HG02571 (cell line): ENCODE measurements around the gene SAMHD1.
"Not testable (repeated sequence)": the region's sequence is repeated elsewhere in the genome, so short reads cannot be mapped to it uniquely, and the experiment has no call there.

Experiments used
- ATAC-seq: cut with Tn5 transposase; IDR thresholded peaks from one replicate; pipeline ENCODE4 v1.9.1; 2021; ENCODE audit warnings: mild to moderate bottlenecking, moderate library complexity; ENCODE audit not compliant: unreplicated experiment

Gene SAMHD1

DNA sequence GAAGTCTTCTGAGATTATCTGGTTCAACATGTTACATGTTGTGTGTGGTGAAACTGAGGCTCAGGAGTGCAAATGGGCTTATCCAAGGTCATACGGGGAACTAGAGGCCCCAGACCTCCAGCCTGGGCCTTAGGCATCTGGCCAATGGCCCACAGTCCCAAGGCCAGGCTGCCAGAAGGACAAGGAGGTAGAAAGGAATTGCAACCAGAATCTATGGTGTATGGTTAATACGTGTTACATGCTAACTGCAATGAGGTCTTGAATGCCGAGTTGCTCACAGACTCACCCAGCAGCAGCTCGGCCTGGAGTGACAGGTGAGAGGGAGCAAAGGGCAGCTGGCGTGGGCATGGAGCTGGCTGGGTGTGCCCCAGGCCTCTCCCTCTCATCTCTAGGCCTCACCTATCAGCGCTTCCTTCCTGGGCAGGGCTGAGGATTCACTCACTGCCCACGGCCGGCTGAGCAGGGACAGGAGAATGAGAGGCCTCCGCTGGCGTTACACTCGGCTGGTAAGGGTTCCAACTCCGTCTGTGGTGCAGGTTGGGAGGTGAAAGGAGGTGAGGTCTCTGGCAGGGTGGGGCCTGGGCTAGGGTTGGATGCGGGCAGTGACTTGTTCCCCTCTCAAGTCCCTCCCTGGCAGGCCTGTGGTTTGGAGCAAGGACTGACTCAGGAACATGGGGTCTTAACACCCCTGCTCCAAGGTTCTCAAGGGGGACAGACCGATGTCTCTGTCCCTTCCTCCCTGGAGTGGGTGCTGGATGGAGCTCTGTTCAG, 75.6 kb downstream of the SAMHD1 start, which contains the start of gene TLDC2:
Gene TLDC2 (plus strand): TSS at position 437 of the 771 bp plus-strand sequence. CDS start 37 bp downstream, at position 474.
- no peak for ATAC-seq

DNA sequence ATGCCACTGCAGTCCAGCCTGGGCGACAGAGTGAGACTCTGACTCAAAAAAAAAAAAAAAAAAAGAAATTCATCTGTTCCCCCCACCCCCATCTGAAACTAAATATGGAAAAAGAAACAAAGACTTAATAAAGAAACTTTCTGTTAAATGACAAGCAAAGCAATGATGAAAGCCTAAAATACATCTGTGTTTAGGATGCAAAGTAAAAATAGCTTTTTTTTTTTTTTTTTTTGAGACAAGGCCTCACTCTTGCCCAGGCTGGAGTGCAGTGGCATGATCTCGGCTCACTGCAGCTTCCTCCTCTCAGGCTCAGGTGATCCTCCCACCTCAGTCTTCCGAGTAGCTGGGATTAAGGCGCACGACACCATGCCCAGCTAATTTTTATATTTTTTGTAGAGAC, 76.4 kb downstream of the SAMHD1 start:
- ATAC-seq, result not testable (repeated sequence)

DNA sequence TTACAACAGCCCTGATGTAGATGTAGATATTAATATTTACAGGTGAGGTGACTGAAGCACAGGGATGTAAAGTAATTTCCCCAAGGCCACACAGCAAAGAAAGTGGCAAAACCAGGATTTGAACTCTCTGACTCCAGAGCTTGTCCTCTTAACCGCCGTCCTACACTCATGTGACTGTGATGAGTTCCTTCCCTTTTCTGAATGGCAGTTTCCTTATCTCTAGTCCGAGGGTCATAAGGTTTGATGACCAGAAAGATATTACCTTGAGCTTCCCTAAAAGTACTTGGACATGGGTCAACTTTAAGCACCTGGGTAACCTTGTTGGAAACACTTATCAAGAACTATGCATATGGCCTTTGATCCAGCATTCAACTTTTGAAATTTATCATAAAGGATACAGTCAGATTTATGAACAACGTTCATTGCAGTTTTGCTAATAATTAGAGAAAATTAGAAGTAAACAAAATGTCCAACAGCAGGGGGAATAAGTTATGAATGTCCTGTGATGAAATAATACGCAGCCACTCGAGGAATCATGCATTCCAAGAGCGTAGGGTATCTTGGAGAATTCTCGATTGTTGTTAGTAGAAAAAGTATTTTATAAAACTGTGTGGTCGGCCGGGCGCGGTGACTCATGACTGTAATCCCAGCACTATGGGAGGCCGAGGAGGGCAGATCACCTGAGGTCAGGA, 77.9 kb downstream of the SAMHD1 start:
- ATAC-seq, result no peak

DNA sequence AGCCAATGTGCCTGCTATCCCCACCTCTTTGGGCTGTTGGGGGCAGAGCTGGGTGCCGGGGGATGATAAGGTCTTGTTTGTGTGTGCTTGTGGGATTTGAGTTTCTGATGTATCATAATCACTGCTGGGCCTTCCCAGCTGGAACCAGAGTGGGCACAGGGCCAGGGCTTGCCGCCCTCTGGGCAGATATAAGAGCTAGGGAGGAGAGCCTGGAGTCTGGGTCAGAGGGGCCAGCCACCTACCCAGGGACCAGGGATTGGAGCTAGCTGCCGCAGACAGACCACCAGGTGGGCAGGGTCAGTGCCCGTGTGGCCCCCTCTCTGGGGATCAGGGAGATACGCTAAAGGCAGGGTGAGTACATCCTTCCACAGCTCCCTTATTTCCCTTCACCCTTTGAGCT, 78.7 kb downstream of the SAMHD1 start:
- no peak for ATAC-seq

DNA sequence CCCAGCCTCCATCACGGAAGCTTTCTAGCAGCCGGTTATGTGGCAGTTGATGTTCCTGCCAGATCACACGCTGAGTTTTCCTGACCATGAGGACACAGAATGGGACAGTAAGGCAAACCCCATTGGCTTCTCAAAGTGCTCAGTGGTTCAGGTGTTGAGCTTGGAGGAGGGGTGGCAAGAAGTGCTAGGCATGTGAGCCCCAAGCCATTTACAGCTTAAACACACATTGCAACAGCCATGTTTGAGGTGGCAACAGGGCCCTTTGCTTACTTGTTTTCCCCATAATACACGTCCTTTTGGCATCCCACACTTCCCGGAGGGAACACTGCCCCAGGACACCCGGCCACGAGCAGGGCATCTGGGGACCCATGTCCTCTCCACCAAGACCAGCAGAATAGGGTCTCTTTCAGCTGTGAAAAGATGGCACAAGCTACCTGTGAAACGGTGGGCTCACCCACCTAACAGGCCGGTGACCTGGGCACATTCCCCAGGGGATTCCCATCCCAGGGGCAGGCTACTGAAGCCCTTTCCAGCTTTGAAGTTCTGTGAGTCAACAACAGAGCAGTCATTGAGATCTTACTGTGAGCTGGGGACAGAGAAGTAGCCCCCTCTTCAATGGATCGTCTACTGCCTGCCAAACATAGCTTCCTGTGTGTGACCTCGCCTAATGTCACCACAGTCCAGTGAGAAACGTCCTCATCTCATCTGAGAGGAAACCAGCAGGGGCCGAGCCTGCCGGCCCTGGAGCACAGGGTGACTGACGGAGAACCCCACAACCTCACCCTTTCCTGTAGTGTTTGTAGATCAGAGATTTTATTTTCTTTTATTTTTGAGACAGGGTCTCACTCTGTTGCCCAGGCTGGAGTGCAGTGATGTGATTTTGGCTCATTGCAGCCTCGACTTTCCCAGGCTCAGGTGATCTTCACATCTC, 79.6 kb downstream of the SAMHD1 start:
- ATAC-seq, result no peak

DNA sequence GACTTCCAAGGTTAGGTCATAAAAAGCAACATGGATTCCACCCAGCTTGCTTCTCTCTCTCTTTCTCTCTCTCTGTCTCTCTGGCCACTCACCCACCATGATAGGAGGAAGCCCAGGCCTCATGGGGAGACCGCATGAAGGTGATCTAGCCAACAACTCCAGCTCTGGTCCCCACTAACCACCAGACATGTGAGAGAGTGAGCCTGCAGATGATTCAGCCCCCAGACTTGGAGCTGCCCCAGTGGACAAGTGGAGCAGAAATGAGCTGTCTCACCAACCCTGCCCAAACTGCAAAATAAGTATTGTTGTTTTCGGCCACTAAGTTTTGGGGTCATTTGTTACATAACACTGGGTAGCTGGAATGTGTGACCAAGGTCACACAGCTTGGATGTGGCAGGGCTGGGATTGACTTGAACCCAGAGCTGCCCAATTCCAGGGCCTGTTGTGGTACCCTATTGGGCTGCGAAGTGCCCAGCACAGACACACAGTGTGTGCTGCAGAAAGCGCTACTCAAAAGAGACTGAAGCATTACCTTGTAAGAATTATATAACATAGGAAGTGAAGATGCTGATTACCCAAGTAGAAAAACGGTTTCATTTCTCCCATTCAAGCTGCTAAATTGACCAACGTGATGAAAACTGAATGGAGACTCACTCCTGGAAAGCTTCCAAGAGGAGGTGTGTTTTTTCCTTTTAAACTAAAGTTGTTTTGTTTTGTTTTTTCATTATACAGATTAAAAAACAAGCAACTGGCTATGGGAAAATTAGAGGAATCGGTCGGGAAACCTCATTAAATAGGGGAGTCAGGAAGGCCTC, 84.6 kb downstream of the SAMHD1 start:
- ATAC-seq, result no peak

DNA sequence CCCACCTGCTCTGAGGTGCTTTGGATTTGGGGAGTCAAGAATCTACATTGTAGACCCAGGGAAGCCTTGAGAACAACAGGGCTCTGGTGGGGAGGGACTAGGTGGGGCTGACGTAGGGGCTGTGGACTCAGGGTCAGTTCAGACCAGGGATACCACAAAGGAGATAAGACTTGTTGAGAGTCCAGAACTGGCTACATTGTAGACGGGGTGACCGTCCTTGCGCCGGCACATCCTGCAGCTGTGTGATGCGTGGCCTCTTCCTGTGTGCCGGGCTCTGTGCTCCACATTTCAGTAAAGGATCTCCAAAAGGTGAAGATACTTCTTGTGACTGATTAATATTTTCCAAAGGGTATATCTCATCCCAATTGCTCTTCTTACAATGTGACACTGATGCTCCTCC, 85.3 kb downstream of the SAMHD1 start:
- no peak for ATAC-seq

DNA sequence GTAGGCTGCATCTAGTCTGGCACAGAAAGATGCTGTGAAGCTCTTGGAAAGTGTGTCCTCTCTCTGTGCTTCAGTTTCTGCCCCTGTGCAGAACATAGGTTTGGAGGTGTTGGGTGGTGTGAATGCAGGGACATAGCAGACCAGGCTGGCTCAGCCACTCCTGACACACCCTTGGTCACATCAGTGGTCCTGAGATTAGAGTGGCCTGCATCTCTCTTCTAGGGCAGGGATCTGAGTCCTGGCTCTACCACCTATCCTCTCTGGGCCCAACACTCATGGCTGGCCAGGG, 85.7 kb downstream of the SAMHD1 start:
- ATAC-seq, result no peak

DNA sequence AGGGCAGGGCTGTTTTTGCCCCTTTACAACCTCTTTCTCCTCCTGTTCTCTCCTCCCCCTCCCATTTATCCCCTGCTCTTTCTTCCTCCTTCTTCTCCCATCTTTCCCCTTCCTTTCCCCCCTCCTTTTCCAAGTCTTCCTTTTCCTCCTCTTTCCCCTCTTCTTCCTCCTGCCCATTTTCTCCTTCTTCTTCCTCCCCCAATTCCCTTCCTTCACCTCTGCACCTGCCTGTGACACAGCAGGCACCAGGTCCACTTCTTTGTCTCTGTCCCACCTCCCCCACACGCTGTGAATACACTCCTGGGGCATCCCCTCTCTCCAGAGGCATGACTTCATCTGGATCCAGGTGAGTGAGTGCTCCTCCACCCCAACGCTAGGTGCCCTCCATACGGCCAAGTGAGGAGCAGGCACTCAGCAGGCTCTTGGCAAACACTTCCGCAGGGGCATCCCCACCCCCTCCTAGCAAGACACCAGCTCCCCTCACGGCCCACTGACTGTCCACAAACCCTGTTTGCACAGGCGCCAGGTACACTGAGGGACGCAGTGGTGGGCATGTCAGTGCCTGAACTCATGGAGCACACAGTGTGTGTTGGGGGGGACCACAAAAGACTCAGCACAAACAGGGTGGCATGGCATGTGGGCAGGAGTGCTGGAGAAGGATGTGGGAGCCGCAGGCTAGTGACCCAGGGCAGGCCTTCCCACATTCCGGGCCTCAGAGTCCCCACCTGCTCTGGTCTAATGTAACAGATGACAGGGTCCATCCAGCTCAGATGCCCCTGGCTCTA, 86.2 kb downstream of the SAMHD1 start:
- no peak for ATAC-seq

DNA sequence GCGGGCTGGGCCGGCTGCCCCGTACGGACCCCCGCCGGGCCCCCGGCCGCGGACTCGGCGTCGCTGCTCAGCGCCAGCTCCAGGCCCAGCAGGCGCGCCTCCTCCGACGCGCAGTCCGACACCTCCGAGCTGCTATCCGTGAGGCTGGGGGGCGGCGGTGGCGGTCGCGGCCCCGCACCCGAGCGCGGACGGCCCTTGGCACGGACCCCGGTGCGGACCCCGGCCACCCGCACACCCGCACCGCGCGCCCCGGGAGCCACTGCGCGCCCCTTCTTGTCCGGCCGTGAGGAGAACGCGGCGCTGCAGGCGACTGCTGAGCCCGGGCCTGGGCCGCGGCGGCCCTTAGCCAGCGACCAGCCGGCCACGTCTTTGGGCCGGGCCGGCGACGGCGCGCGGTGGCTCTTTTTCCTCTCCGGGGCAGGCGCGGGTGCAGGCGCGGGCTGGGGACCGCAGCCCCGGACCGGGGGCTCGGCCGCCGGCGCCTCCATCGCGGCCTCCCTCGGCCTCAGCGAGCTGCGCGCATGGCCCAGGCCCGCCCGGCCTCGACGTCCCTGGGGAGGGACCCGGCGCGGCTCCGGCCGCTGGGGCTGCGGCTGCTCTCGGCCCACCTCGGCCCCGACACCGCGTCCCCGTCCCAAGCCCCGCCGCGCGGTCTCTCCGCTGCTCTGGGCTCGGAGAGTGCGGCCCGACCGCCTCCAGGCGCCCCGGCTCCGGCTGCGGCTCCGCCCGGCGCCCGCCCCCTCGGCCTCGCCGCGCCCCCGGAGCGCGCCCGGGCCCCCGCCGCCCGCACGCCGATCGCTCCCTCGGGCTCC, 88.4 kb downstream of the SAMHD1 start:
- ATAC-seq, result peak; percentile 3

DNA sequence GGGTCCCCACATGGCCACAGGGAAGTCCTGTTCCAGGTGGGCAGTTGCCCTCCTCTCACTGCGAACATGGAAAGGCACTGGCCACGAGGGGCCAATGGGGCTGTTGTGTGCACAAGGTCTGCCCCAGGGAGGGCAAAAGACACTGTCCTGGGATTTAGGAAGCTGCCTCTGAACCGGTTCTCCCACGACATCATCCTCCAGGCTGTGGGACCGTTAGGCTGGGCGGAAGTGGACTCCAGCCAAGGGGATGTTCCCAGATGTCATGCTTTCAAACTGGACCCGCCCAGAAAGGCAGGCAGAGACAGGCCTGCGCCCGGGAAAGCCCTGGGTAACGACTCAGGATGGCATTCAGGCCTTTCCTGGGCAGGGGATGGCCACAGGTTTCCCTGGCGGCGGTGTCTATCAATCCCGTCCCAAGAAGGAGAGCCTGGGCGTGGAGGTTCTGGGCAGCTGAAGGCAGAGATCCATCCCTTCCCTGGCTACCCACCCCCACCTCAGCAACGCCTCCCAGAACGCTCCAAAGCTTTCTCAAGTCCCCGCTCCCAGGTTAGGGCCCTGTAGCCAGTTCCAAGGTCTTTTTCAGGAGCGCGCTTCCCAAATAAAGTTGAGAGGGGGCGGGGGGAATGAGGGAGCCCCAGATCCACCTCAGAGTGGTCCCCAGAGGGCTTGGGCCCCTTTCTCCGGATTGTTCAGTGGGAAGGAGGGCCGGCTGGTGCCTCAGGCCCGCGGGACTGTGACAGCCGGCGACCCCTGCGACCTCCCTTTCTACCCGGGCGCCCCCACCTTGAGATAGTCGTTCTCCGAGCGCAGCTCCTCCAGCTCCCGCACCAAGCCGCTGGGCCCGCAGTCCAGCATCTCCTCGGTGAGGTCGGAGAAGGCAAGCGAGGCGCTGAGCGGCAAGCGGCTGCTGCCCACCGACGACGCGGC, 89.4 kb downstream of the SAMHD1 start:
- no peak for ATAC-seq

DNA sequence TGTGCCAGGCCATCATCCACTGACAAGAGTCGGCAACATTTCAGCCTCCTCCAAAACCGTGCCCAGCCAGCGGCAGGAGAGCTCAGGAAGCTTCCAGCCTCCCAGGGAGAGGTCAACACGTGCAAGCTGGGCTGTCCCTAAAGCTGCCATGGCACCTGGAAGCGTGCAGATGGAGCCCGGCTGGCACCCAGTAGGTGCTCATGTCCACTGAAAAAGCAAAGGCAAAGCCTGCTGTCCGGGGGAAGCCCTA, 90.0 kb downstream of the SAMHD1 start:
- no peak for ATAC-seq

DNA sequence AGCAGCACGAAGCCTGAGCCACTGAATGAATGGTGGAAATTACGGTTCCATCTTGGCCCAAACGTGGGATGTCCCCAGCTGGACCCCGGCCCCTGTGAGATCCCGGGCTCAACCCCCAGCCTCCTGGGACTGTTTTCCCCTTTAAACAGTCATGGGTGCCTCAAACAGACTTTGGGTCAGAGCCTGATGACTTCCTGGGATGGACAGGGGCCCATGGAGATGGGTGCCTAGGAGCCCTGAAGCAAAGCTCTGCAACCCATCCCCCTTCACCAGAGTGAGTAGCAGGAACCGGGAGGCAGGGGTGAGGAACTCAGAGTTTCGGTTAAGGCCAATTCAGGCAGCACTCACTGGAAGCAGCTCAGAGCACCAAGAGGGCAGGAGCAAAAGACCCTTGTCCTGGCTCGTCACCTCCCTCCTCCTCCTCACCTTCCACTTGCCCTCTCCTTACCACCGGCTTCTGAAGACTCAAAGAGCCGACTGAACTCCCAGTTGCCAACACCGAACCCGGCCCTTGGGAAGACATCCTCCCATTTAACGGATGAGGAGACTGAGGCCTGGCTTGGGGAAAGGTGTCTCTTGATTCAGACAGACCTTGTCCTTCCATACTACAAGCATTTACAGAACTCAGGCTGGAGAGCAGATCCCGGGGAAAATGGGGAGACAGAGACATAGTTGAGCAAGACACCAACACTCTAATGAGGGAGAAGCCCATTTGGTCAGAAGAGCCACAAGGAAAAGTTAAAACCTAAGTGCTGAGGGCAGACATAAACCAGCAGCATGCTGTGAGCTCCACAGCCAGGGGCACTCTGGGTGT, 90.5 kb downstream of the SAMHD1 start:
- ATAC-seq, result no peak

DNA sequence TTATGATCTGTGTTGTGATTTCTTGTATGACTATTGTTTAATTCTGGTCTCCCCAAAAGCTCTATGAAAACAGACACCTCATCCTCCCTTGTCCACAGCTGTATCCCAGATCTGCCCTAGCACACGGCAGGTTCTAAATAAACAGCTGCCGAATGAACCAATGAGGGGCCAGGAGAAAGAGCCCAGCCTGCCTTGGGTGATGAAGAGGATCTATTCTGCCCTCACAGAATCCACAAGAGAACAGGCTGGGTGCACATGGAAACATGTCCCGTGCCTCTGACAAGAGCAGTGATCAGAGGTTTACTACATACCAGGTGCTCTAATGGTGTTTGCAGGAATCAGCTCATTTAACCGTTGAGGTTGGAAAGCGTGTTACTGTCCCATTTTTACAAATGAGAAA, 91.2 kb downstream of the SAMHD1 start:
- no peak for ATAC-seq

DNA sequence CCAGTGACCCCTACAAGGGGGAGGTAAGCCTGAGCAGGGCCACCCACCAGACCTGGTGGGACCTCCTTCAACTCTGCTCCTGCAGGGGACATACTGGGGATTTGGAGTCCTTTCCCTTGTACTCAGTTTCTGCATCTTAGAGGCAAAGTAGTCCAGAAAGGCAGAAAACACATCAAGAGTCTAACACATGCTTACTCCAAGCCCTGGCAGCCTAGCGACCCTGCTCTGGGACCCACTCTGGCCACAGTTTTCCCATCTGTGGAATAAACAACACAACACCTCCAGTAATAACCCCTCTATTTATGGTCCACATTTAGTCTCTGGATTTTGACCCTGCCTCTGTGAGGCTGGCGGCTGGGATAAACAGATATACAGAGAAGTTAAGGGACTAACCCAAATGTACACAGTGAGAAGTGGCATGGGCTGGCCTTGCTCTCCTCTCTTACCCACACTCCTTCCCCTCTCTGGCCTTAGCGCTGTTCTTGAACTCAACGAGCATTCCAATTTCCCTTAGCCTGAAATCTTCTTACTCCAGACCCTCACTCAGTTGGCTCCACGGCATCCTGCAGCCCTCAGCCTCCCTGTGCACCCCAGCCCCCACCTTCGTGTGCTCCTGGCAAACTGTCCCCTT, 91.7 kb downstream of the SAMHD1 start:
- no peak for ATAC-seq

DNA sequence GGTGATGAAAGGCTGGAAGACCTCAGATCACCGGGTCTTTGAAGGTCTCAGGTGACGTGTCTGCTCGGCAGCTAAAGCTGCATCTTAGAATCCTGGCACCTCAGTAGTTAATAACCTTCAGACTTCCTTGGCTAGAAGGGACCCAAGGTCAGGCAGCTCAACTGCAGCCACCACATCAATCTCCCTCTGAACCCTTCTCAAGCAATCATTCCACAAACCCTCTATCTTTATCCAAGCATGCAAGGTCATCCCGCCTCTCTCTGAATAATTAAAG, 92.3 kb downstream of the SAMHD1 start:
- no peak for ATAC-seq
